SK-N-SH (cell line): ENCODE results near the gene GTF3A. TPM values are rescaled to one million over a fixed set of nuclear protein-coding genes. Genes with fewer than 3 reads are reported as not detected.

Experiments
- CTCF ChIA-PET: fragments of 300-600, 350-600 bp; formaldehyde crosslinking; extraction: SDS; loops from one replicate; lab custom pipeline; 2021; lab: Yijun Ruan, JAX
- POLR2A ChIA-PET: fragments of 350-600 bp; sonication (Branson Sonifier 250); formaldehyde crosslinking; extraction: SDS; loops from one replicate; lab custom pipeline; 2020; ENCODE audit warnings: antibody characterized with exemption, inconsistent platforms; lab: Yijun Ruan, JAX
- DNase-seq: peaks from one replicate; pipeline ENCODE4 v3.0.0; 2012
- H2AFZ ChIP-seq: fragments of 200-600 bp; sonication (generic); 2 replicates; pipeline ENCODE4 v1.8.1; 2016; ENCODE audit warnings: antibody characterized with exemption, mild to moderate bottlenecking, low read depth
- H3F3A ChIP-seq: fragments of 200-600 bp; sonication (generic); replicated peaks from 2 replicates; pipeline ENCODE3; 2016; ENCODE audit warnings: antibody characterized with exemption, mild to moderate bottlenecking; ENCODE audit not compliant: insufficient read depth
- H3K27ac ChIP-seq, 2 experiments: fragments of 200-500 bp in 1 of 2; fragments of 200-600 bp in 1 of 2; sonication (Bioruptor generic) in 1 of 2; sonication (generic), shearing (Covaris generic) in 1 of 2; 2 replicates each; pipeline versions ENCODE4 v1.5.1 to v1.6.1; 2014 to 2016; ENCODE audit warnings: low read depth in 2 of 2, inconsistent platforms in 1 of 2, low read length in 1 of 2, mild to moderate bottlenecking in 1 of 2, mixed read lengths in 1 of 2
- H3K27me3 ChIP-seq: fragments of 200-600 bp; sonication (generic), shearing (Covaris generic); 2 replicates; pipeline ENCODE4 v1.6.1; 2016; ENCODE audit warnings: mixed run types; ENCODE audit not compliant: insufficient read depth
- H3K36me3 ChIP-seq, 2 experiments: fragments of 200-500 bp in 1 of 2; fragments of 200-600 bp in 1 of 2; sonication (Bioruptor generic) in 1 of 2; sonication (generic) in 1 of 2; replicated peaks in 1 of 2; 2 replicates each; pipeline versions ENCODE3 to v1.5.1; 2014 to 2016; ENCODE audit warnings: low read length in 1 of 2, mild to moderate bottlenecking in 1 of 2; ENCODE audit not compliant: insufficient read depth in 2 of 2, control insufficient read depth in 1 of 2
- H3K4me1 ChIP-seq, 2 experiments: fragments of 200-500 bp in 1 of 2; fragments of 200-600 bp in 1 of 2; sonication (Bioruptor generic) in 1 of 2; sonication (generic), shearing (Covaris generic) in 1 of 2; 2 replicates each; pipeline versions ENCODE4 v1.5.1 to v1.6.1; 2014 to 2016; ENCODE audit warnings: low read depth in 1 of 2, low read length in 1 of 2, mixed run types in 1 of 2; ENCODE audit not compliant: insufficient read depth in 2 of 2, control insufficient read depth in 1 of 2
- H3K4me2 ChIP-seq: fragments of 200-600 bp; sonication (generic), shearing (Covaris generic); 2 replicates; pipeline ENCODE4 v1.6.1; 2017; ENCODE audit warnings: mixed run types
- H3K4me3 ChIP-seq, 2 experiments: fragments of 200-500 bp in 1 of 2; fragments of 200-600 bp in 1 of 2; sonication (Bioruptor generic) in 1 of 2; sonication (generic), shearing (Covaris generic) in 1 of 2; 2 replicates each; pipeline versions ENCODE4 v1.5.1 to v1.8.1; 2014 to 2016; ENCODE audit warnings: low read depth in 2 of 2, inconsistent platforms in 1 of 2, low read length in 1 of 2, mild to moderate bottlenecking in 1 of 2, mixed read lengths in 1 of 2, moderate library complexity in 1 of 2
- H3K79me2 ChIP-seq: fragments of 200-600 bp; sonication (generic); 2 replicates; pipeline ENCODE4 v1.8.1; 2017; ENCODE audit warnings: mild to moderate bottlenecking; ENCODE audit not compliant: insufficient read depth
- H3K9ac ChIP-seq: fragments of 200-600 bp; sonication (generic); 2 replicates; pipeline ENCODE4 v1.6.1; 2017; ENCODE audit warnings: mixed run types
- H3K9me2 ChIP-seq: fragments of 200-600 bp; sonication (generic); 2 replicates; pipeline ENCODE4 v1.6.1; 2017; ENCODE audit warnings: mixed run types
- H3K9me3 ChIP-seq: fragments of 200-600 bp; sonication (generic); 2 replicates; pipeline ENCODE4 v1.6.1; 2017; ENCODE audit warnings: mixed run types, mild to moderate bottlenecking, moderate library complexity
- H4K20me1 ChIP-seq: fragments of 200-600 bp; sonication (generic); 2 replicates; pipeline ENCODE4 v1.6.1; 2017; ENCODE audit warnings: mild to moderate bottlenecking, mixed run types; ENCODE audit not compliant: insufficient read depth
- CHD2 ChIP-seq: fragments of 150-350 bp; IDR thresholded peaks from 2 replicates; pipeline ENCODE4 v1.6.1; 2018; ENCODE audit warnings: low read length; ENCODE audit not compliant: partially characterized antibody
- EP300 ChIP-seq, 2 experiments: IDR thresholded peaks; 2 replicates each; pipeline versions ENCODE4 v1.4.0 to v1.6.1; 2012; ENCODE audit warnings: borderline replicate concordance in 1 of 2, low read depth in 1 of 2, low read length in 1 of 2
- EZH2phosphoT487 ChIP-seq: fragments of 200-600 bp; sonication (generic); IDR thresholded peaks from 2 replicates; pipeline ENCODE4 v1.6.1; 2017; ENCODE audit warnings: low read depth, mixed run types, mild to moderate bottlenecking, antibody characterized with exemption, moderate library complexity, borderline replicate concordance
- FOSL2 ChIP-seq: IDR thresholded peaks from 2 replicates; pipeline ENCODE4 v1.4.0; 2012; ENCODE audit warnings: low read depth, mild to moderate bottlenecking, moderate library complexity, borderline replicate concordance
- FOXJ3 ChIP-seq: sonication (generic); formaldehyde crosslinking; IDR thresholded peaks from 2 replicates; pipeline ENCODE4 v1.5.1; 2020; ENCODE audit warnings: mild to moderate bottlenecking, missing genetic modification reagents
- FOXM1 ChIP-seq: IDR thresholded peaks from 2 replicates; pipeline ENCODE4 v1.4.0; 2012; ENCODE audit warnings: low read depth, mild to moderate bottlenecking
- GABPA ChIP-seq: IDR thresholded peaks from 2 replicates; pipeline ENCODE4 v1.4.0; 2012; ENCODE audit warnings: low read depth, mild to moderate bottlenecking
- GATA2 ChIP-seq: sonication (generic); formaldehyde crosslinking; IDR thresholded peaks from 2 replicates; pipeline ENCODE4 v1.5.0; 2020; ENCODE audit warnings: mild to moderate bottlenecking, missing genetic modification reagents
- JUND ChIP-seq: IDR thresholded peaks from 2 replicates; pipeline ENCODE4 v1.4.0; 2012
- NFIC ChIP-seq: IDR thresholded peaks from 2 replicates; pipeline ENCODE4 v1.4.0; 2012; ENCODE audit warnings: borderline replicate concordance
- POLR2AphosphoS5 ChIP-seq: IDR thresholded peaks from 2 replicates; pipeline ENCODE4 v1.6.1; 2012; ENCODE audit warnings: low read depth, low read length
- RAD21 ChIP-seq: IDR thresholded peaks from 2 replicates; pipeline ENCODE4 v1.6.1; 2012; ENCODE audit warnings: mild to moderate bottlenecking, low read length
- RFX5 ChIP-seq: IDR thresholded peaks from 2 replicates; pipeline ENCODE4 v1.6.1; 2012; ENCODE audit warnings: mild to moderate bottlenecking, improper control_type of control experiment, low read length
- SIN3A ChIP-seq: IDR thresholded peaks from 2 replicates; pipeline ENCODE4 v1.6.1; 2012; ENCODE audit warnings: low read depth, mild to moderate bottlenecking, low read length, moderate library complexity, borderline replicate concordance
- SMC3 ChIP-seq: IDR thresholded peaks from 2 replicates; pipeline ENCODE4 v1.6.1; 2012; ENCODE audit warnings: low read depth, low read length, improper control_type of control experiment
- TAF1 ChIP-seq: IDR thresholded peaks from 2 replicates; pipeline ENCODE4 v1.6.1; 2012; ENCODE audit warnings: low read depth, mild to moderate bottlenecking, low read length, moderate library complexity, borderline replicate concordance
- TCF12 ChIP-seq: IDR thresholded peaks from 2 replicates; pipeline ENCODE4 v1.4.0; 2012
- TEAD4 ChIP-seq: IDR thresholded peaks from 2 replicates; pipeline ENCODE4 v1.4.0; 2012; ENCODE audit warnings: mild to moderate bottlenecking, borderline replicate concordance; ENCODE audit not compliant: insufficient read depth
- YY1 ChIP-seq: IDR thresholded peaks from 2 replicates; pipeline ENCODE4 v1.4.0; 2012; ENCODE audit warnings: low read depth, mild to moderate bottlenecking
- WGBS: methylation state at CpG from one replicate; pipeline ENCODE4 v1.1.6; 2017; ENCODE audit warnings: low lambda C conversion rate; 5-methylcytosine and 5-hydroxymethylcytosine counted together
- polyA plus RNA-seq, 3 experiments: library from polyadenylated mRNA; depleted of rRNA; stranded (reverse); fragments of >200 nt; gene quantifications; 2 replicates each; pipeline ENCODE4 v1.2.3, GENCODE V29; 2012
- TF ChIP-seq, protein P1 (sequence below): IDR thresholded peaks from 2 replicates; pipeline ENCODE4 v1.4.0; 2012; ENCODE audit warnings: low read depth, borderline replicate concordance
- TF ChIP-seq, protein P2 (sequence below): IDR thresholded peaks from 2 replicates; pipeline ENCODE4; 2012
- TF ChIP-seq, protein P3 (sequence below): IDR thresholded peaks from 2 replicates; pipeline ENCODE4 v1.6.1; 2012; ENCODE audit warnings: mild to moderate bottlenecking, low read depth, low read length, moderate library complexity
- TF ChIP-seq, protein P4 (sequence below): fragments of 200-600 bp; sonication (generic); IDR thresholded peaks from 2 replicates; pipeline ENCODE4 v1.6.1; 2017; ENCODE audit warnings: antibody characterized with exemption, mild to moderate bottlenecking, moderate library complexity

GTF3A gene
- polyA plus RNA-seq, 1 of the 3 experiments (the other 2 are of a cell fraction): 75.4 TPM

DNA sequence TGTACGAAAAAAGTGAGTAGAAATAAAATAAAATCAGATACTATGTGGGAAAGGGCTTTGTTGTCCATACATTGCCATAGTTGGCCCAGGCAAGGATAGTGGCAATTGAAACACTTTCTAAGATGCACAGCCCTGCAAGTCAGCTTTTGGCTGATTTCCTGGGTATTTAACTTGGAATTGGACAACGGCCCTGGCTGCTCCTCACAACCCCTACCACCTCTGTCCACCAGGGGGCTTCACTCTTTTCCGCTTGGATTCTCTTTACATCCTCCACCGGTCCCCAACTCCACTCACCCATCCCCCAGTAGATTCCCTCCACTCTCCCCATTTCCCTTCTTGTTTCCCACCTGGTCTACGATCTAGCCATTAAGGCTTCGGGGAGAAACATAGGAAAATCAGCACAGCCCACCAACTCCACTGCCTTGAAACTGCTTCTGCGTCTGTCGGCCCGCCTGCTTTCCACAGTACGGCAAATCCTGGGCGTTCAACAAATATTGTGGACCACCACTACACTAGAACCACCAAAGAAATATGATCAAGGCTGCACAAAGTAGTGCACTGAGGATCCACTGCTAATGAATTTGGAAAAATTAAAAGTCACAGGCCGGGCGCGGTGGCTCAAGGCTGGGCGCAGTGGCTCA is 48.6 kb upstream of the GTF3A start:
- WGBS: 59% methylated on average over 15 of the region's 15 CpGs
- Histone ChIP-seq H3K27ac (no peak overlapping the region), H4K20me1 (no peaks in the 10 kb centered on the region), H3K79me2 (no peaks in the 10 kb centered on the region), H3K9me3 (no peaks in the 10 kb centered on the region), H3K9ac (no peak overlapping the region), H3K36me3 (no peaks in the 10 kb centered on the region), H3K4me3 (no peak overlapping the region; a peak in 1 of 4 replicates), H2AFZ (no peak overlapping the region), H3K9me2 (no peaks in the 10 kb centered on the region), H3K4me1 (no peaks in the 10 kb centered on the region), H3K4me2 (no peak overlapping the region), H3K27me3 (peaks cover 54% of the 10 kb centered on the region), H3F3A (peaks cover 7% of the 10 kb centered on the region)
- TF ChIP-seq, protein P1, sequence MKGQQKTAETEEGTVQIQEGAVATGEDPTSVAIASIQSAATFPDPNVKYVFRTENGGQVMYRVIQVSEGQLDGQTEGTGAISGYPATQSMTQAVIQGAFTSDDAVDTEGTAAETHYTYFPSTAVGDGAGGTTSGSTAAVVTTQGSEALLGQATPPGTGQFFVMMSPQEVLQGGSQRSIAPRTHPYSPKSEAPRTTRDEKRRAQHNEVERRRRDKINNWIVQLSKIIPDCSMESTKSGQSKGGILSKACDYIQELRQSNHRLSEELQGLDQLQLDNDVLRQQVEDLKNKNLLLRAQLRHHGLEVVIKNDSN: no peak
- TF ChIP-seq RAD21 (peak; percentile 52), GABPA (no peak), CHD2 (no peak), GATA2 (CRISPR knock-in tag) (no peak), YY1 (no peak), TEAD4 (no peak), FOSL2 (no peak), TAF1 (no peak), FOXM1 (no peak), FOXJ3 (CRISPR knock-in tag) (no peak), TCF12 (no peak), JUND (no peak), RFX5 (no peak), EP300 (IDR thresholded peaks at IDR 0.05; ENCODE audit: borderline replicate concordance in 1 of 2, low read depth in 1 of 2, low read length in 1 of 2) (no peak), EZH2phosphoT487 (no peak), POLR2AphosphoS5 (no peak), SIN3A (no peak), NFIC (no peak), SMC3 (peak; percentile 55)
- TF ChIP-seq, protein P2, sequence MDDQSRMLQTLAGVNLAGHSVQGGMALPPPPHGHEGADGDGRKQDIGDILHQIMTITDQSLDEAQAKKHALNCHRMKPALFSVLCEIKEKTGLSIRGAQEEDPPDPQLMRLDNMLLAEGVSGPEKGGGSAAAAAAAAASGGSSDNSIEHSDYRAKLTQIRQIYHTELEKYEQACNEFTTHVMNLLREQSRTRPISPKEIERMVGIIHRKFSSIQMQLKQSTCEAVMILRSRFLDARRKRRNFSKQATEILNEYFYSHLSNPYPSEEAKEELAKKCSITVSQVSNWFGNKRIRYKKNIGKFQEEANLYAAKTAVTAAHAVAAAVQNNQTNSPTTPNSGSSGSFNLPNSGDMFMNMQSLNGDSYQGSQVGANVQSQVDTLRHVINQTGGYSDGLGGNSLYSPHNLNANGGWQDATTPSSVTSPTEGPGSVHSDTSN: no peak
- TF ChIP-seq, protein P3, sequence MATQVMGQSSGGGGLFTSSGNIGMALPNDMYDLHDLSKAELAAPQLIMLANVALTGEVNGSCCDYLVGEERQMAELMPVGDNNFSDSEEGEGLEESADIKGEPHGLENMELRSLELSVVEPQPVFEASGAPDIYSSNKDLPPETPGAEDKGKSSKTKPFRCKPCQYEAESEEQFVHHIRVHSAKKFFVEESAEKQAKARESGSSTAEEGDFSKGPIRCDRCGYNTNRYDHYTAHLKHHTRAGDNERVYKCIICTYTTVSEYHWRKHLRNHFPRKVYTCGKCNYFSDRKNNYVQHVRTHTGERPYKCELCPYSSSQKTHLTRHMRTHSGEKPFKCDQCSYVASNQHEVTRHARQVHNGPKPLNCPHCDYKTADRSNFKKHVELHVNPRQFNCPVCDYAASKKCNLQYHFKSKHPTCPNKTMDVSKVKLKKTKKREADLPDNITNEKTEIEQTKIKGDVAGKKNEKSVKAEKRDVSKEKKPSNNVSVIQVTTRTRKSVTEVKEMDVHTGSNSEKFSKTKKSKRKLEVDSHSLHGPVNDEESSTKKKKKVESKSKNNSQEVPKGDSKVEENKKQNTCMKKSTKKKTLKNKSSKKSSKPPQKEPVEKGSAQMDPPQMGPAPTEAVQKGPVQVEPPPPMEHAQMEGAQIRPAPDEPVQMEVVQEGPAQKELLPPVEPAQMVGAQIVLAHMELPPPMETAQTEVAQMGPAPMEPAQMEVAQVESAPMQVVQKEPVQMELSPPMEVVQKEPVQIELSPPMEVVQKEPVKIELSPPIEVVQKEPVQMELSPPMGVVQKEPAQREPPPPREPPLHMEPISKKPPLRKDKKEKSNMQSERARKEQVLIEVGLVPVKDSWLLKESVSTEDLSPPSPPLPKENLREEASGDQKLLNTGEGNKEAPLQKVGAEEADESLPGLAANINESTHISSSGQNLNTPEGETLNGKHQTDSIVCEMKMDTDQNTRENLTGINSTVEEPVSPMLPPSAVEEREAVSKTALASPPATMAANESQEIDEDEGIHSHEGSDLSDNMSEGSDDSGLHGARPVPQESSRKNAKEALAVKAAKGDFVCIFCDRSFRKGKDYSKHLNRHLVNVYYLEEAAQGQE: no peak
- TF ChIP-seq, protein P4, sequence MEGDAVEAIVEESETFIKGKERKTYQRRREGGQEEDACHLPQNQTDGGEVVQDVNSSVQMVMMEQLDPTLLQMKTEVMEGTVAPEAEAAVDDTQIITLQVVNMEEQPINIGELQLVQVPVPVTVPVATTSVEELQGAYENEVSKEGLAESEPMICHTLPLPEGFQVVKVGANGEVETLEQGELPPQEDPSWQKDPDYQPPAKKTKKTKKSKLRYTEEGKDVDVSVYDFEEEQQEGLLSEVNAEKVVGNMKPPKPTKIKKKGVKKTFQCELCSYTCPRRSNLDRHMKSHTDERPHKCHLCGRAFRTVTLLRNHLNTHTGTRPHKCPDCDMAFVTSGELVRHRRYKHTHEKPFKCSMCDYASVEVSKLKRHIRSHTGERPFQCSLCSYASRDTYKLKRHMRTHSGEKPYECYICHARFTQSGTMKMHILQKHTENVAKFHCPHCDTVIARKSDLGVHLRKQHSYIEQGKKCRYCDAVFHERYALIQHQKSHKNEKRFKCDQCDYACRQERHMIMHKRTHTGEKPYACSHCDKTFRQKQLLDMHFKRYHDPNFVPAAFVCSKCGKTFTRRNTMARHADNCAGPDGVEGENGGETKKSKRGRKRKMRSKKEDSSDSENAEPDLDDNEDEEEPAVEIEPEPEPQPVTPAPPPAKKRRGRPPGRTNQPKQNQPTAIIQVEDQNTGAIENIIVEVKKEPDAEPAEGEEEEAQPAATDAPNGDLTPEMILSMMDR: peak; percentile 81
- CTCF ChIA-PET: interaction anchor here (0.6 to 12.1 kb wide), 27 partner anchors 9 to 680 kb away, joined by 3 to 186 read pairs (median 5); partner anchors contain the start of gene GTF3A
- POLR2A ChIA-PET: no interaction called here
- DNase-seq: peak; percentile 81
